ENCODE results near the gene PKNOX2. TPM values are rescaled to one million over a fixed set of nuclear protein-coding genes. Genes with fewer than 3 reads are reported as not detected.

Gene PKNOX2
- total and polyA plus RNA-seq, 2 of the 8 experiments (the other 6 are each of a cell fraction or from before 2014, with no cell fraction given), result 2.0 TPM

- no peaks in the 10 kb centered on the region for H3K27me3 ChIP-seq (replicated peaks in 1 of 4; ENCODE audit: control insufficient read depth in 3 of 4, extremely low read depth in 1 of 4, insufficient read depth in 3 of 4, low read length in 3 of 4)
- no peak overlapping the region for H2BK5ac ChIP-seq (ENCODE audit: low read depth, low read length)
- no peaks in the 10 kb centered on the region for H3K9me3 ChIP-seq (ENCODE audit: insufficient read depth in 2 of 2, low read depth in 1 of 2, low read length in 1 of 2)
- H3K4me3 ChIP-seq (ENCODE audit: extremely low read depth in 1 of 4, insufficient read depth in 2 of 4, low read depth in 3 of 4, low read length in 4 of 4), result no peak overlapping the region
- no peaks in the 10 kb centered on the region for H3K36me3 ChIP-seq (ENCODE audit: control insufficient read depth in 2 of 4, insufficient read depth in 4 of 4, low read length in 3 of 4)
- no peak overlapping the region for H2AFZ ChIP-seq (ENCODE audit: low read length)
- H3K79me2 ChIP-seq (ENCODE audit: control insufficient read depth in 1 of 2, insufficient read depth in 2 of 2, low read length in 2 of 2), result no peaks in the 10 kb centered on the region
- H3K4me1 ChIP-seq (replicated peaks in 1 of 4; ENCODE audit: control insufficient read depth in 3 of 4, insufficient read depth in 4 of 4, low read length in 3 of 4), result peaks cover 1 to 8% (median 7%) of the 10 kb centered on the region in 4 experiments; a peak in 6 of 7 replicates
- H3K14ac ChIP-seq (ENCODE audit: insufficient read length), result no peak overlapping the region
- DNase-seq (ENCODE audit: low read depth in 1 of 2, low spot score in 2 of 2), result no peak
- no peak overlapping the region for H2AK5ac ChIP-seq (ENCODE audit: low read depth, low read length)
- no peaks in the 10 kb centered on the region for H3K79me1 ChIP-seq (ENCODE audit: low read depth, low read length)
- ChIA-PET CTCF (ENCODE audit: partially characterized antibody) (interaction anchor here (1.0 to 4.5 kb wide), 3 partner anchors 13 to 106 kb away, joined by 3 to 24 read pairs (median 6); no protein-coding TSS in a partner anchor), POLR2A (ENCODE audit: partially characterized antibody) (no interaction called here)
- no peak overlapping the region for H3K9ac ChIP-seq (replicated peaks in 1 of 4; ENCODE audit: extremely low read depth in 1 of 4, low read depth in 3 of 4, low read length in 3 of 4)
- H3K23ac ChIP-seq (ENCODE audit: insufficient read length), result no peak overlapping the region
- H2BK15ac ChIP-seq (ENCODE audit: low read length), result no peak overlapping the region
- H4K91ac ChIP-seq (replicated peaks; ENCODE audit: insufficient read length, low read length), result no peak overlapping the region
- H3K18ac ChIP-seq (ENCODE audit: extremely low read depth, low read length), result no peak overlapping the region
- no peak overlapping the region for H2BK12ac ChIP-seq (ENCODE audit: low read depth, low read length)
- H3K4ac ChIP-seq (replicated peaks; ENCODE audit: insufficient read length, low read depth, low read length), result no peak overlapping the region
- H4K5ac ChIP-seq (ENCODE audit: insufficient read length, low read depth, low read length), result no peak overlapping the region
- no peak overlapping the region for H2BK120ac ChIP-seq (replicated peaks; ENCODE audit: low read depth, low read length)
- H3K23me2 ChIP-seq (ENCODE audit: low read depth, low read length), result no peaks in the 10 kb centered on the region; the same call in 1 of the 2 replicates
- H4K20me1 ChIP-seq (replicated peaks in 1 of 2; ENCODE audit: control insufficient read depth in 1 of 2, insufficient read depth in 2 of 2, low read length in 2 of 2), result no peaks in the 10 kb centered on the region
- no peak overlapping the region for H3K4me2 ChIP-seq (ENCODE audit: insufficient read depth in 1 of 2, low read depth in 2 of 2, low read length in 2 of 2)
- no peak overlapping the region for H4K8ac ChIP-seq (ENCODE audit: extremely low read depth, insufficient read depth, low read length)
- H3K56ac ChIP-seq (replicated peaks; ENCODE audit: insufficient read length, low read depth, low read length), result no peak overlapping the region
- no peak overlapping the region for H3K27ac ChIP-seq (ENCODE audit: low read depth, low read length)
- H2BK20ac ChIP-seq (ENCODE audit: low read length), result no peak overlapping the region
- no peak for TF ChIP-seq BRCA1 (IDR thresholded peaks at IDR 0.05; ENCODE audit: low read depth, low read length)
- no peak for TF ChIP-seq POU5F1 (IDR thresholded peaks at IDR 0.05; ENCODE audit: low read depth, low read length)
- TF ChIP-seq SIN3A (conservative IDR thresholded peaks at IDR 0.05 in 1 of 2, IDR thresholded peaks at IDR 0.05 in 1 of 2; ENCODE audit: low read depth in 1 of 2, low read length in 2 of 2), result no peak
- no peak for TF ChIP-seq RAD21 (IDR thresholded peaks at IDR 0.05 in 1 of 2, conservative IDR thresholded peaks at IDR 0.05 in 1 of 2; ENCODE audit: low read depth in 2 of 2, low read length in 2 of 2)
- TF ChIP-seq NRF1 (IDR thresholded peaks at IDR 0.05; ENCODE audit: low read depth, low read length), result no peak
- no peak for TF ChIP-seq KDM4A (IDR thresholded peaks at IDR 0.05; ENCODE audit: low read depth, low read length, severe bottlenecking)
- no peak for TF ChIP-seq EP300 (IDR thresholded peaks at IDR 0.05; ENCODE audit: borderline replicate concordance in 1 of 2, low read depth in 2 of 2, low read length in 2 of 2)
- TF ChIP-seq SP4 (IDR thresholded peaks at IDR 0.05; ENCODE audit: low read length), result no peak
- no peak for TF ChIP-seq KDM5A (IDR thresholded peaks at IDR 0.05; ENCODE audit: low read length)
- no peak for TF ChIP-seq BCL11A (IDR thresholded peaks at IDR 0.05; ENCODE audit: low read depth in 2 of 2, low read length in 2 of 2)
- no peak for TF ChIP-seq SIRT6 (IDR thresholded peaks at IDR 0.05; ENCODE audit: low read length)
- WGBS, 2 experiments (ENCODE audit: extremely low coverage in 1 of 2, insufficient coverage in 1 of 2, insufficient read length in 1 of 2, insufficient replicate concordance in 2 of 2, low coverage in 1 of 2, low lambda C conversion rate in 2 of 2, missing lambda C conversion rate in 1 of 2), result 88% methylated on average over 3 of the region's 3 CpGs; no CpG with 5 or more reads in 1 of the 2 experiments
- FAIRE-seq, result no peak
These were observed 105.6 kb downstream of the PKNOX2 start for GRCh38 chr11:125270106-125270505.

Data from H1 (cell line).